GM23248 (cell line): Measurements from ENCODE around the gene FOSL2. TPM values are rescaled to one million over a fixed set of nuclear protein-coding genes. Genes with fewer than 3 reads are reported as not detected.

ENCODE experiments used
- DNase-seq: peaks from one replicate; pipeline ENCODE4 v3.0.0-alpha.2; 2015
- H2AFZ ChIP-seq: fragments of 200-600 bp; sonication (generic); 2 replicates; pipeline ENCODE4 v1.6.1; 2016; ENCODE audit warnings: antibody characterized with exemption
- H3F3A ChIP-seq: fragments of 200-600 bp; sonication (generic); 2 replicates; pipeline ENCODE4 v1.6.1; 2016; ENCODE audit warnings: mild to moderate bottlenecking, antibody characterized with exemption, mixed run types; ENCODE audit not compliant: insufficient read depth
- H3K27ac ChIP-seq: fragments of 200-600 bp; sonication (generic); 2 replicates; pipeline ENCODE4 v1.5.1; 2016; ENCODE audit warnings: mild to moderate bottlenecking
- H3K27me3 ChIP-seq: fragments of 200-600 bp; sonication (generic); replicated peaks from 2 replicates; pipeline ENCODE4 v1.6.1; 2016; ENCODE audit warnings: mild to moderate bottlenecking; ENCODE audit not compliant: insufficient read depth
- H3K36me3 ChIP-seq: fragments of 200-600 bp; sonication (generic); 2 replicates; pipeline ENCODE4 v1.6.1; 2016; ENCODE audit warnings: low read depth, mild to moderate bottlenecking
- H3K4me1 ChIP-seq: fragments of 200-600 bp; sonication (generic); 2 replicates; pipeline ENCODE4 v1.6.1; 2016; ENCODE audit warnings: mild to moderate bottlenecking; ENCODE audit not compliant: insufficient read depth
- H3K4me2 ChIP-seq: fragments of 200-600 bp; sonication (generic); one replicate; pipeline ENCODE4 v1.6.1; 2016; ENCODE audit warnings: mild to moderate bottlenecking; ENCODE audit not compliant: unreplicated experiment
- H3K4me3 ChIP-seq: fragments of 200-600 bp; sonication (generic); 2 replicates; pipeline ENCODE4 v1.5.1; 2016; ENCODE audit warnings: mild to moderate bottlenecking
- H3K79me2 ChIP-seq: fragments of 200-600 bp; sonication (generic); 2 replicates; pipeline ENCODE4 v1.6.1; 2016; ENCODE audit warnings: mild to moderate bottlenecking; ENCODE audit not compliant: insufficient read depth
- H3K9ac ChIP-seq: fragments of 200-600 bp; sonication (generic); 2 replicates; pipeline ENCODE4 v1.6.1; 2016; ENCODE audit warnings: mild to moderate bottlenecking
- H3K9me2 ChIP-seq: fragments of 200-600 bp; sonication (generic); 2 replicates; pipeline ENCODE4 v1.6.1; 2016; ENCODE audit warnings: mixed run types, mild to moderate bottlenecking, moderate library complexity; ENCODE audit not compliant: insufficient read depth
- H3K9me3 ChIP-seq: fragments of 200-600 bp; sonication (generic); one replicate; pipeline ENCODE4 v1.6.1; 2017; ENCODE audit warnings: low read depth
- H4K20me1 ChIP-seq: fragments of 200-600 bp; sonication (generic); 2 replicates; pipeline ENCODE4 v1.6.0; 2016; ENCODE audit not compliant: insufficient read depth
- EZH2 ChIP-seq: fragments of 200-600 bp; sonication (generic); IDR thresholded peaks from 2 replicates; pipeline ENCODE4 v1.6.1; 2018; ENCODE audit warnings: antibody characterized with exemption, mild to moderate bottlenecking; ENCODE audit not compliant: insufficient read depth, poor library complexity, severe bottlenecking
- EZH2phosphoT487 ChIP-seq: fragments of 200-600 bp; sonication (generic); IDR thresholded peaks from 2 replicates; pipeline ENCODE4 v1.6.1; 2018; ENCODE audit warnings: antibody characterized with exemption, moderate library complexity, mild to moderate bottlenecking, low read depth; ENCODE audit not compliant: insufficient read depth
- WGBS, 2 experiments: methylation state at CpG; one replicate each; pipeline ENCODE4 v1.1.6; 2015 to 2017; ENCODE audit warnings: low lambda C conversion rate in 2 of 2, low coverage in 1 of 2; ENCODE audit errors: missing lambda C conversion rate in 2 of 2; 5-methylcytosine and 5-hydroxymethylcytosine counted together
- in situ Hi-C: fragments of 300-500 bp; cut with MboI; formaldehyde crosslinking; loops from 2 replicates; pipeline ENCODE4 v1.15.0; 2020
- polyA plus RNA-seq: library from polyadenylated mRNA; unstranded; fragments of >200 nt; fragmentation: Nextera tagmentation; extraction: Ambion mirVana; gene quantifications from 2 replicates; pipeline ENCODE4 v1.2.1, GENCODE V29; 2016
- total RNA-seq: library from RNA; depleted of rRNA; stranded (reverse); fragments of >200 nt; shearing (Covaris generic); gene quantifications from 2 replicates; pipeline ENCODE4 v1.2.3, GENCODE V29; 2014

Gene FOSL2
- total and polyA plus RNA-seq, 2 experiments from 2014 or later: 42.4 to 78.0 TPM

DNA sequence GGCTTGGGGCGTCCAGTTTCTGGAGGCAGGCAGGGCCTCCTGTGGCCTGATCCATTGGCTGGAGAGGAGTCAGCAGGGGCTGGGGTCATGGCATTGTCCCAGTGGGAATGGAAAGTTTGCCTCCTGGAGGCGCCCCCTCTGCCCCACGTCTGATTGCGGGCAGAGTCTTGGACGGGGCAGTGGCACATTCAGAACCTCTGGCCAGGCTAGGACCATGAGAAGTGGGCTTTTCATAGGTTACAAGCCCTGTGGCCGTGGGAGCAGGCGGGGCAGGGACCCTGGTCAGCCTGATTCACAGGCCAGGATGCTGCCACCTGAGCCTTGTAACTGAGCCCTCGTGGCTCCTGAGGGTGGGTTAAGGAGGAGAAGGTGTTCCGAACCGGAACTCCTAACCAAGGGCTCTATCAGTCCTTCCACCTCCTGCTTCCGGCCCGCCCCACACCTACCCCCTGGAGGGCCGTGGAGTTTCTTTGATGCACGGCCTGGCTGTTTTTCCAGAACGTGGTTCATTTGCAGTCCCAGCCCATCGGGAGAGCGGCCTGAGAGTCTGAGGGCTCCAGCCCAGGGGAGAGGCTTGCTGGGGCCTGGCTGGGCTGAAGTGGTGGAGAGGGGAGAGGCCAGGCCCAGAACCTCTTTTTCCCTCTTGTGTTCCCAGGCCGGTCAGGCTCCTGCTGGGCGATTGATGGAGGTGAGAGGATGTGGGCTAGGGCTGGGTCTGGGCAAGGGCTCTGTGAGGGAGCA, 59.3 kb downstream of the FOSL2 start:
- no peak for TF ChIP-seq EZH2phosphoT487
- no peak for TF ChIP-seq EZH2
- no peak overlapping the region for H2AFZ ChIP-seq
- H3K27me3 ChIP-seq: no peaks in the 10 kb centered on the region
- no peaks in the 10 kb centered on the region for H3K79me2 ChIP-seq
- H3K27ac ChIP-seq: no peak overlapping the region
- DNase-seq: no peak
- H4K20me1 ChIP-seq: no peaks in the 10 kb centered on the region
- H3K36me3 ChIP-seq: no peaks in the 10 kb centered on the region
- no peak overlapping the region for H3K9ac ChIP-seq
- peaks cover 36% of the 10 kb centered on the region for H3K4me1 ChIP-seq
- H3K9me2 ChIP-seq: no peaks in the 10 kb centered on the region
- H3K4me2 ChIP-seq: no peak overlapping the region
- no peak overlapping the region for H3K4me3 ChIP-seq
- peaks cover 38% of the 10 kb centered on the region for H3F3A ChIP-seq
- 87 to 88% methylated on average over 19 of the region's 19 CpGs for WGBS, 2 experiments
- in situ Hi-C loops: no loop called here
- H3K9me3 ChIP-seq: no peaks in the 10 kb centered on the region

DNA sequence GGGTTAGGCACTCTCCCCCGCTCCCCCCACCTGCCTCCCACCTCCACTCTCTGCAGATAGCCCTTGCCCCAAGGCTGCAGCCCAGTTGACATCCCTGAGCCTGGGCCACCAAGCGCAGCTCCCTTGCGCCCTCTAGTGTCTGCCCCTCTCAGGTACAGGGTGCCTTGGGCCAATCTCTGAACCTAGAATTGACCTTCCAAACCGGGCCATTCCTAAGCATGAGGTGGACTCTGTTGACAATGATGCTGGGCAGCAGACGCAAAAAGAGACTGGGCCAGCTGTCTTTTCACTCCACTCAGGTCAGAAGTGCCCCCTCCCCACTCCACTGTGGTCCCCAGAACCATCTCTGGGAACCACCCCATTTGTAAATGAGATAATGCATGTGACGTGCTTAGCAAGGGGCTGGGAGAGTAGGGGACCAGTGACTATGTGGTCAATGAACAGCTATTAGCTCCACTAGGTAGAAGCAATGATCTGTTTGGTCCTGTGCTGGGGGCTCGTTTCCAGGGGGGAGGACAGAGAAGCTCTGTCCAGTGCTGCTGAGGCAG, 60.0 kb downstream of the FOSL2 start:
- Histone ChIP-seq H3K27ac (no peak overlapping the region), H3K79me2 (no peaks in the 10 kb centered on the region)
- in situ Hi-C loops: no loop called here

DNA sequence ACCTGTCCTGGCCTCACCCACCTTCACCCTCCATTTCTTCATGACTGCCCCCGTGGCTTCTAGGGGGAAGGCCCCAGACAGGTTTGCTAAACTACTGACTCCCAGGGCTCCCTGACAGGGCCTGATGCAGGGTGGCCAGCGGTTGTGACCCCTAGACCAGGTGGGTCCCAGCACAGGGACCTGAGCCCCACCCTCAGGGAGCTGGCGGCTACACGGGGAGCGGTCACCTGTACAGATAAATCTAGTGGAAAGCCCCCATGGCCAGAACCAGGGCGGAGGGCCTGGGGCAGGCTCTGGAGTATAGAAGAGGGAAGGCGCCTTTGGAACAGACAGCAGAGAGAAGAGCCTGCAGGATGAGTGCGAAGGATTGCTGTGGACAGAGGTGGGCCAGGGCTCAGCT, 60.7 kb downstream of the FOSL2 start:
- Histone ChIP-seq H3K9me3 (no peaks in the 10 kb centered on the region), H3K79me2 (no peaks in the 10 kb centered on the region), H3K4me1 (peaks cover 22% of the 10 kb centered on the region), H3K4me2 (no peak overlapping the region), H3K4me3 (no peak overlapping the region), H2AFZ (no peak overlapping the region), H4K20me1 (no peaks in the 10 kb centered on the region), H3K9ac (no peak overlapping the region), H3K9me2 (no peaks in the 10 kb centered on the region), H3F3A (peaks cover 23% of the 10 kb centered on the region), H3K36me3 (no peaks in the 10 kb centered on the region), H3K27me3 (no peaks in the 10 kb centered on the region), H3K27ac (no peak overlapping the region)
- DNase-seq: no peak
- 94% methylated on average over 8 of the region's 8 CpGs for WGBS, 2 experiments
- in situ Hi-C loops: no loop called here
- no peak for TF ChIP-seq EZH2phosphoT487
- no peak for TF ChIP-seq EZH2

More for the DNA sequence above, 60.0 kb downstream of the FOSL2 start:
- H3F3A ChIP-seq: peaks cover 31% of the 10 kb centered on the region
- TF ChIP-seq EZH2phosphoT487: no peak
- no peak for TF ChIP-seq EZH2
- no peaks in the 10 kb centered on the region for H3K36me3 ChIP-seq
- H2AFZ ChIP-seq: no peak overlapping the region
- no peaks in the 10 kb centered on the region for H3K9me2 ChIP-seq
- H3K27me3 ChIP-seq: no peaks in the 10 kb centered on the region
- H3K4me2 ChIP-seq: no peak overlapping the region
- H3K4me1 ChIP-seq: peaks cover 30% of the 10 kb centered on the region
- H3K4me3 ChIP-seq: no peak overlapping the region
- 27 to 29% methylated on average over 7 of the region's 7 CpGs for WGBS, 2 experiments
- H3K9me3 ChIP-seq: no peaks in the 10 kb centered on the region
- no peak overlapping the region for H3K9ac ChIP-seq
- DNase-seq: peak; percentile 65
- no peaks in the 10 kb centered on the region for H4K20me1 ChIP-seq

DNA sequence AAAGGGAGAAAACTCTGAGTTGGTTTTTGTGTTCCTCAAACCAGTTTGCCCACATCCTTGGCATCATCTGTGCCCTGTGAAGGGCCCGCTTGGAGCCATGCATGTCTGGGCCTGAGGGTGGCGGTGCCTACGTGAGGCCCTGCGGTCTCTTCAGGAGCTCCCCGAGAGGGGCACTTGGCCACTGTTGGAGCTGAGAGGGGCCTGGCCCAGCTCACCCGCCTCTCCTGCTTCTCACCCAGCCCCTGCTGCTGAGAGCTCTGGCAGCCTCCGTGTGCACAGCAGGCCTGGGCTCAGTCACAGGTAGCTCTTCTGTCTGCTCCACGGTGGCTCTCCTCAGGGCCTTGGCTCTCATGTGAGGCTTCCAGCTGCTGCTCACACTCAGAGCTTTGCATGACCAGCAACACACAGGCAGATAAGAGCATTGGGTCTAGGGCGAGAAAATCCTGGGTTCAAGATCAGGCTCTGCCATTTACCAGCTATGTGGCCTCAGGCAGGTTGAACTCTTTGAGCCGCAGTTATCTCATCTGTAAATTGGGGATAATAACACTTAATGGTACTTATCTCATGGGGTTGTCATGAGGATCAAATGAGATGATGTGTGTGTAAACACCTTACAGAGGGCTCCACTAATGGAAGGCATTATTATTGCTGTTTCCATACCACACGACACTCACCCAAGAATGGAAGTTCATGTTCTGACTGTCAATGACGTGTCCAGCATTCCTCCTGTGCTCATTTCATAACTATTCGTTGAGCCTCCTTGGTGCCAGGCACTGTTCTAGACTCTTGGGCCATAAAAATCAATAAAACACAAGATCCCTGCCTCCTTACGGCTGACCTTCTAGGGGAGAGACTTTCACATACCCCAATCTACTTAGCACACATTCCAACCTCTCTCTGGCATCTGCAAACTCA, 61.6 kb downstream of the FOSL2 start:
- Histone ChIP-seq H4K20me1 (no peaks in the 10 kb centered on the region), H3K9me2 (no peaks in the 10 kb centered on the region), H3K79me2 (no peaks in the 10 kb centered on the region), H3K27me3 (no peaks in the 10 kb centered on the region), H3K9ac (no peak overlapping the region), H3F3A (peaks cover 15% of the 10 kb centered on the region), H3K4me2 (no peak overlapping the region), H3K27ac (no peak overlapping the region), H2AFZ (no peak overlapping the region), H3K4me3 (no peak overlapping the region), H3K4me1 (peaks cover 13% of the 10 kb centered on the region), H3K36me3 (no peaks in the 10 kb centered on the region), H3K9me3 (no peaks in the 10 kb centered on the region)
- DNase-seq: peak; percentile 25
- WGBS, 2 experiments: 88 to 89% methylated on average over 14 of the region's 14 CpGs
- TF ChIP-seq EZH2: no peak
- no peak for TF ChIP-seq EZH2phosphoT487
- in situ Hi-C loops: no loop called here
